Erythroblast (primary cell): Measurements from ENCODE around the gene XNDC1N.

ENCODE experiments used
- GATA1 ChIP-seq: IDR thresholded peaks from 2 replicates; pipeline ENCODE4 v1.6.1; 2011; ENCODE audit warnings: low read depth, mild to moderate bottlenecking, control low read depth, low read length, moderate library complexity
- POLR2A ChIP-seq: IDR thresholded peaks from 2 replicates; pipeline ENCODE4 v1.6.1; 2011; ENCODE audit warnings: mild to moderate bottlenecking, low read length

GRCh38 chr11:71977743-71978418 lies 49.5 kb upstream of the XNDC1N start:
- TF ChIP-seq POLR2A (no peak), GATA1 (no peak)
